Heart left ventricle (tissue), 13 donors: Measurements from ENCODE around the gene TDRD6.

Experiments used
- POLR2A ChIP-seq, 2 donors: fragments of 450-650 bp; IDR thresholded peaks; one replicate each; pipeline ENCODE4 v1.6.1; 2017; ENCODE audit warnings: antibody characterized with exemption in 2 of 2, mild to moderate bottlenecking in 2 of 2, moderate library complexity in 2 of 2
- TF ChIP-seq, protein P1 (sequence below), 12 donors: fragments of 200-600 bp; sonication (generic) in 4 of 12; IDR thresholded peaks; one replicate each; pipeline versions ENCODE4 v1.5.0 to v1.8.0; 2018 to 2022; ENCODE audit warnings: antibody characterized with exemption in 12 of 12, mild to moderate bottlenecking in 5 of 12
- donor health status: ischemic (EF 13 %, LVEDD 7.1; RV severe dilation, severe dysfunction).
- donor health status: DM: no; HTN: yes; CAD: no.
- donor health status: DM: no; HTN: no; CAD: no.
- donor health status: ischemic (EF 25% LVEDD 6.9; RV normal size, moderate dysfunction).
- donor health status: ischemic (EF 25% LVEDD 5.7; RV mildly dilated, moderate dysfunction).
- donor health status: ischemic (EF 35%, LVEDD 5.7; RV mildly dilated, moderate dysfunction).
- donor health status: nonischemic (EF 11% LVEDD 7.7; RV severe dilation, severe dysfunction).
- donor health status: DM: yes; HTN: yes; CAD: no.
- donor health status: PGD.
- donor health status: ischemic (EF 29% LVEDD 5.4; RV normal size, mild dysfunction).
- donor health status: nonischemic (EF 23%, LVEDD 6.1; RV moderate dilation, normal function).

GRCh38 chr6:46645265-46645664, 42.4 kb upstream of the TDRD6 start:
- no peak for TF ChIP-seq POLR2A (IDR thresholded peaks at IDR 0.05)
- TF ChIP-seq, protein P1, sequence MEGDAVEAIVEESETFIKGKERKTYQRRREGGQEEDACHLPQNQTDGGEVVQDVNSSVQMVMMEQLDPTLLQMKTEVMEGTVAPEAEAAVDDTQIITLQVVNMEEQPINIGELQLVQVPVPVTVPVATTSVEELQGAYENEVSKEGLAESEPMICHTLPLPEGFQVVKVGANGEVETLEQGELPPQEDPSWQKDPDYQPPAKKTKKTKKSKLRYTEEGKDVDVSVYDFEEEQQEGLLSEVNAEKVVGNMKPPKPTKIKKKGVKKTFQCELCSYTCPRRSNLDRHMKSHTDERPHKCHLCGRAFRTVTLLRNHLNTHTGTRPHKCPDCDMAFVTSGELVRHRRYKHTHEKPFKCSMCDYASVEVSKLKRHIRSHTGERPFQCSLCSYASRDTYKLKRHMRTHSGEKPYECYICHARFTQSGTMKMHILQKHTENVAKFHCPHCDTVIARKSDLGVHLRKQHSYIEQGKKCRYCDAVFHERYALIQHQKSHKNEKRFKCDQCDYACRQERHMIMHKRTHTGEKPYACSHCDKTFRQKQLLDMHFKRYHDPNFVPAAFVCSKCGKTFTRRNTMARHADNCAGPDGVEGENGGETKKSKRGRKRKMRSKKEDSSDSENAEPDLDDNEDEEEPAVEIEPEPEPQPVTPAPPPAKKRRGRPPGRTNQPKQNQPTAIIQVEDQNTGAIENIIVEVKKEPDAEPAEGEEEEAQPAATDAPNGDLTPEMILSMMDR (IDR thresholded peaks at IDR 0.05), result no peak
